ENCODE results near the gene CDH9. TPM values are rescaled to one million over a fixed set of nuclear protein-coding genes. Genes with fewer than 3 reads are reported as not detected.

The CDH9 gene
- polyA plus RNA-seq, 2 of the 4 experiments (the other 2 are of a cell fraction) = 0.22 TPM; not detected in 1

- H3K27ac ChIP-seq = no peak overlapping the region
- ATAC-seq (no peak), DNase-seq (ENCODE audit: low read depth in 1 of 2, low spot score in 1 of 2) (no peak), FAIRE-seq (no peak)
- no peak overlapping the region for H3K4me3 ChIP-seq
- 20% methylated on average over 2 of the region's 2 CpGs for WGBS (ENCODE audit: missing lambda C conversion rate)
- H3K9me3 ChIP-seq = no peaks in the 10 kb centered on the region
- CTCF ChIA-PET = no interaction called here
- no peak for TF ChIP-seq RCOR1 (IDR thresholded peaks at IDR 0.05; ENCODE audit: low read depth, low read length)
- TF ChIP-seq JUNB (IDR thresholded peaks at IDR 0.05) = no peak
- TF ChIP-seq ZFP36 (IDR thresholded peaks at IDR 0.05; ENCODE audit: borderline replicate concordance, partially characterized antibody) = no peak
- TF ChIP-seq NR3C1 (IDR thresholded peaks at IDR 0.05) = no peak
- no peak for TF ChIP-seq ZNF302 (CRISPR knock-in tag; IDR thresholded peaks at IDR 0.05)
- TF ChIP-seq MAX (IDR thresholded peaks at IDR 0.05) = no peak
- TF ChIP-seq HMGXB4 (CRISPR knock-in tag; IDR thresholded peaks at IDR 0.05; ENCODE audit: borderline replicate concordance) = no peak
- TF ChIP-seq CHD2 (IDR thresholded peaks at IDR 0.05; ENCODE audit: low read length, partially characterized antibody) = no peak
- no peak for TF ChIP-seq NFE2L2 (conservative IDR thresholded peaks at IDR 0.05; ENCODE audit: low read length)
- TF ChIP-seq MYC (IDR thresholded peaks at IDR 0.05; ENCODE audit: borderline replicate concordance, low read length) = no peak
- no peak for TF ChIP-seq RAD21 (conservative IDR thresholded peaks at IDR 0.05 in 1 of 2, IDR thresholded peaks at IDR 0.05 in 1 of 2)
- TF ChIP-seq TFCP2L1 (CRISPR knock-in tag; IDR thresholded peaks at IDR 0.05) = no peak
- POLR2A ChIA-PET = no interaction called here
- H3K4me2 ChIP-seq = no peak overlapping the region
- no peaks in the 10 kb centered on the region for H3K4me1 ChIP-seq
These were observed 24.1 kb upstream of the CDH9 start for GRCh38 chr5:27062451-27062850.

GRCh38 chr5:27048510-27048909 lies 10.1 kb upstream of the CDH9 start:
- no peaks in the 10 kb centered on the region for H3K4me1 ChIP-seq
- H3K4me3 ChIP-seq = no peak overlapping the region
- CTCF ChIA-PET = no interaction called here
- no peak overlapping the region for H3K4me2 ChIP-seq
- no peak for ATAC-seq
- no peak for TF ChIP-seq NFE2L2 (conservative IDR thresholded peaks at IDR 0.05; ENCODE audit: low read length)
- TF ChIP-seq HMGXB4 (CRISPR knock-in tag; IDR thresholded peaks at IDR 0.05; ENCODE audit: borderline replicate concordance) = no peak
- TF ChIP-seq CHD4 (IDR thresholded peaks at IDR 0.05; ENCODE audit: borderline replicate concordance) = no peak
- no peak for TF ChIP-seq EHMT2 (IDR thresholded peaks at IDR 0.05; ENCODE audit: low read depth)
- TF ChIP-seq HEYL (CRISPR knock-in tag; IDR thresholded peaks at IDR 0.05) = no peak
- TF ChIP-seq MAFK (IDR thresholded peaks at IDR 0.05; ENCODE audit: partially characterized antibody) = peak; percentile 42
- no peak for TF ChIP-seq E2F6 (IDR thresholded peaks at IDR 0.05; ENCODE audit: borderline replicate concordance, low read depth)
- no peak for DNase-seq (ENCODE audit: low read depth in 1 of 2, low spot score in 1 of 2)
- FAIRE-seq = no peak
- H3K9me3 ChIP-seq = no peaks in the 10 kb centered on the region
- POLR2A ChIA-PET = no interaction called here
- H3K27ac ChIP-seq = no peak overlapping the region

- no peak overlapping the region for H3K4me2 ChIP-seq
- ChIA-PET CTCF (no interaction called here), POLR2A (no interaction called here)
- no peak for DNase-seq (ENCODE audit: low read depth in 1 of 2, low spot score in 1 of 2)
- no peak overlapping the region for H3K4me3 ChIP-seq
- H3K9me3 ChIP-seq = no peaks in the 10 kb centered on the region
- 0 out of 3 replicates have a peak, but pooled peaks cover 4% of the 10 kb centered on the region for H3K4me1 ChIP-seq
- H3K27ac ChIP-seq = no peak overlapping the region
- FAIRE-seq = no peak
- no peak for ATAC-seq
- TF ChIP-seq CTCF (IDR thresholded peaks at IDR 0.05) (no peak), SREBF2 (IDR thresholded peaks at IDR 0.05) (no peak), JUNB (IDR thresholded peaks at IDR 0.05) (no peak), KDM1A (IDR thresholded peaks at IDR 0.05; ENCODE audit: low read depth) (no peak), HDAC2 (IDR thresholded peaks at IDR 0.05) (no peak), BCL3 (IDR thresholded peaks at IDR 0.05) (no peak)
- WGBS (ENCODE audit: missing lambda C conversion rate) = 76% methylated on average over 1 of the region's 1 CpG
These were observed 3.0 kb upstream of the CDH9 start for GRCh38 chr5:27041372-27041771.
